ENCODE measurements around the gene ERCC2.

ERCC2 gene

DNA sequence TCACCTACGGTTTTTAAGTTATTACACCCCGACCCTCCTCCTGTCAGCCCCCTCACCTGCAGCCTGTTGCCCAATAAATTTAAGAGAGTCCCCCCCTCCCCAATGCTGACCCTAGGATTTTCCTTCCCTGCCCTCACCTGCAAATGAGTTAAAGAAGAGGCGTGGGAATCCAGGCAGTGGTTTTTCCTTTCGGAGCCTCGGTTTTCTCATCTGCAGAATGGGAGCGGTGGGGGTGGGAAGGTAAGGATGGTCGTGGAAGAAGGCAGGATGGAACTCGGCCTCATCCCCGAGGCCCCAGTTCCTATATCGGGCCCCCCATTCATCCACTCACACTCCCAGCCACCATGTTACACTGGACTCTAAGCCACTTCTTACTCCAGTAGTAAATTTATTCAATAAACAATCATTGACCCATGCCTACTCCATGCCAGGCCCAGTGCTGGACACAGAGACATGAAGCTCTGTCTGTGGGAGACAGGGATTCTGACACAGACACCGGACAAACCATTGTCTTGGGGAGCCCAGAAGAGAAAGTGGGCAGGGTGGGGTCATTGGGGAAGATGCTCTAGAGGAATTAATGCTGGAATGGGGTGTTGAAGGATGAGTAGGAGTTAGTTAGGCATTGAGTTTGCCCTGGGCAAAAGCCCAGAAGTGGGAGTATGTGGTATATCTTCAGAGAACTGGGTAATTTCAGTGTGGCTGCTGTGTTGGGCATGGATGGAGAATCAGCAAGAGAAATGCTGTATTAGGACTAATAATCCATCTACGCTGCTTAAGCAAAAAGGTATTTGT, 66.9 kb downstream of the ERCC2 start:
- DNase-seq (ENCODE audit: low read depth): no peak

DNA sequence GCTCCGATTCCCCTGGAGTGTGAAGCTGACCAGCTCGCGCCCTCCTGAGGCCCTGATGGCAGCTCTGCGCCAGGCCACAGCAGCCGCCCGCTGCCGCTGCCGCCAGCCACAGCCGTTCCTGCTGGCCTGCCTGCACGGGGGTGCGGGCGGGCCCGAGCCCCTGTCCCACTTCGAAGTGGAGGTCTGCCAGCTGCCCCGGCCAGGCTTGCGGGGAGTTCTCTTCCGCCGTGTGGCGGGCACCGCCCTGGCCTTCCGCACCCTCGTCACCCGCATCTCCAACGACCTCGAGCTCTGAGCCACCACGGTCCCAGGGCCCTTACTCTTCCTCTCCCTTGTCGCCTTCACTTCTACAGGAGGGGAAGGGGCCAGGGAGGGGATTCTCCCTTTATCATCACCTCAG, 68.0 kb downstream of the ERCC2 start:
- DNase-seq (ENCODE audit: low read depth): no peak

Data from activated T-cell treated with anti-CD3 and anti-CD28 coated beads for 1 hour (primary cell).